Measurements from ENCODE around the gene RIN1. TPM values are rescaled to one million over a fixed set of nuclear protein-coding genes. Genes with fewer than 3 reads are reported as not detected.

The RIN1 gene
- polyA plus RNA-seq, 1 donor (not counting 4 experiments of a cell fraction or from before 2014, with no cell fraction given) = 10.6 TPM

GRCh38 chr11:66329165-66329673 is 7.0 kb downstream of the RIN1 start:
- peaks cover 23 to 28% of the 10 kb centered on the region in 2 experiments for H3K36me3 ChIP-seq (ENCODE audit: control insufficient read depth in 2 of 2, extremely low read depth in 1 of 2, insufficient read depth in 2 of 2, low read length in 2 of 2)
- dilution Hi-C loops (cut with MboI; ENCODE audit: extremely low pct_ligation_motif_present, low sequenced_read_pairs) = no loop called here
- no peak overlapping the region for H2AFZ ChIP-seq (ENCODE audit: control insufficient read depth, low read length)
- no peak for FAIRE-seq
- no peak for DNase-seq (ENCODE audit: low read depth, low spot score)
- H3K27ac ChIP-seq (ENCODE audit: control insufficient read depth, insufficient read depth, low read length) = no peak overlapping the region
- H3K27me3 ChIP-seq (ENCODE audit: control insufficient read depth, extremely low read depth, insufficient read depth, low read length) = no peaks in the 10 kb centered on the region
- H3K4me2 ChIP-seq (ENCODE audit: control insufficient read depth, extremely low read depth, insufficient read depth, low read depth, low read length) = no peak overlapping the region
- H4K20me1 ChIP-seq (ENCODE audit: control insufficient read depth, extremely low read depth, insufficient read depth, low read length) = peaks cover 3% of the 10 kb centered on the region
- TF ChIP-seq CTCF (optimal IDR thresholded peaks at IDR 0.05 in 1 of 3, IDR thresholded peaks at IDR 0.05 in 1 of 3, conservative IDR thresholded peaks at IDR 0.05 in 1 of 3; ENCODE audit: extremely low read depth in 1 of 3, insufficient read depth in 2 of 3, low read length in 3 of 3) (no peak), EZH2 (IDR thresholded peaks at IDR 0.05; ENCODE audit: low read length) (no peak)
- no peak overlapping the region for H3K9ac ChIP-seq (ENCODE audit: control insufficient read depth, extremely low read depth, insufficient read depth, low read length)
- no peaks in the 10 kb centered on the region for H3K9me3 ChIP-seq (ENCODE audit: control insufficient read depth, low read depth, low read length)
- H3K4me3 ChIP-seq (ENCODE audit: control insufficient read depth in 2 of 3, extremely low read depth in 1 of 3, insufficient read depth in 2 of 3, low read depth in 1 of 3, low read length in 3 of 3) = no peak overlapping the region
- peaks cover 6% of the 10 kb centered on the region for H3K79me2 ChIP-seq (ENCODE audit: control insufficient read depth, insufficient read depth, low read length)
- peaks cover 38% of the 10 kb centered on the region for H3K4me1 ChIP-seq (ENCODE audit: control insufficient read depth, extremely low read depth, insufficient read depth, low read length)
- H3K9me1 ChIP-seq (ENCODE audit: control insufficient read depth, extremely low read depth, insufficient read depth, low read length) = no peaks in the 10 kb centered on the region

GRCh38 chr11:66328302-66329144 is 7.7 kb downstream of the RIN1 start:
- Histone ChIP-seq H3K9me3 (ENCODE audit: control insufficient read depth, low read depth, low read length) (no peaks in the 10 kb centered on the region), H3K9me1 (ENCODE audit: control insufficient read depth, extremely low read depth, insufficient read depth, low read length) (no peaks in the 10 kb centered on the region), H3K36me3 (ENCODE audit: control insufficient read depth in 2 of 2, extremely low read depth in 1 of 2, insufficient read depth in 2 of 2, low read length in 2 of 2) (peaks cover 20 to 23% of the 10 kb centered on the region in 2 experiments), H3K4me1 (ENCODE audit: control insufficient read depth, extremely low read depth, insufficient read depth, low read length) (peaks cover 37% of the 10 kb centered on the region), H4K20me1 (ENCODE audit: control insufficient read depth, extremely low read depth, insufficient read depth, low read length) (peaks cover 2% of the 10 kb centered on the region), H3K79me2 (ENCODE audit: control insufficient read depth, insufficient read depth, low read length) (peaks cover 5% of the 10 kb centered on the region), H3K9ac (ENCODE audit: control insufficient read depth, extremely low read depth, insufficient read depth, low read length) (no peak overlapping the region), H3K27ac (ENCODE audit: control insufficient read depth, insufficient read depth, low read length) (no peak overlapping the region), H3K27me3 (ENCODE audit: control insufficient read depth, extremely low read depth, insufficient read depth, low read length) (no peaks in the 10 kb centered on the region), H2AFZ (ENCODE audit: control insufficient read depth, low read length) (no peak overlapping the region), H3K4me3 (ENCODE audit: control insufficient read depth in 2 of 3, extremely low read depth in 1 of 3, insufficient read depth in 2 of 3, low read depth in 1 of 3, low read length in 3 of 3) (no peak overlapping the region), H3K4me2 (ENCODE audit: control insufficient read depth, extremely low read depth, insufficient read depth, low read depth, low read length) (peak overlapping the region; percentile 39)
- peak; percentile 90 for FAIRE-seq
- TF ChIP-seq EZH2 (IDR thresholded peaks at IDR 0.05; ENCODE audit: low read length) (no peak), CTCF (optimal IDR thresholded peaks at IDR 0.05 in 1 of 3, IDR thresholded peaks at IDR 0.05 in 1 of 3, conservative IDR thresholded peaks at IDR 0.05 in 1 of 3; ENCODE audit: extremely low read depth in 1 of 3, insufficient read depth in 2 of 3, low read length in 3 of 3) (peak; percentile 89 to 99 (median 90))
- DNase-seq (ENCODE audit: low read depth, low spot score) = no peak
- dilution Hi-C loops (cut with MboI; ENCODE audit: extremely low pct_ligation_motif_present, low sequenced_read_pairs) = no loop called here

Measured in keratinocyte (primary cell).